AG09319 (cell line): Measurements from ENCODE around the gene ATXN1.

Experiments
- DNase-seq: peaks from one replicate; pipeline ENCODE4 v3.0.0-alpha.2; 2010; ENCODE audit warnings: low read depth; ENCODE audit errors: extremely low read depth
- TF ChIP-seq, protein P1 (sequence below): IDR thresholded peaks from 2 replicates; pipeline ENCODE4 v1.5.1; 2011; ENCODE audit warnings: low read depth, mild to moderate bottlenecking, inconsistent platforms, low read length, moderate library complexity

The ATXN1 gene

DNA sequence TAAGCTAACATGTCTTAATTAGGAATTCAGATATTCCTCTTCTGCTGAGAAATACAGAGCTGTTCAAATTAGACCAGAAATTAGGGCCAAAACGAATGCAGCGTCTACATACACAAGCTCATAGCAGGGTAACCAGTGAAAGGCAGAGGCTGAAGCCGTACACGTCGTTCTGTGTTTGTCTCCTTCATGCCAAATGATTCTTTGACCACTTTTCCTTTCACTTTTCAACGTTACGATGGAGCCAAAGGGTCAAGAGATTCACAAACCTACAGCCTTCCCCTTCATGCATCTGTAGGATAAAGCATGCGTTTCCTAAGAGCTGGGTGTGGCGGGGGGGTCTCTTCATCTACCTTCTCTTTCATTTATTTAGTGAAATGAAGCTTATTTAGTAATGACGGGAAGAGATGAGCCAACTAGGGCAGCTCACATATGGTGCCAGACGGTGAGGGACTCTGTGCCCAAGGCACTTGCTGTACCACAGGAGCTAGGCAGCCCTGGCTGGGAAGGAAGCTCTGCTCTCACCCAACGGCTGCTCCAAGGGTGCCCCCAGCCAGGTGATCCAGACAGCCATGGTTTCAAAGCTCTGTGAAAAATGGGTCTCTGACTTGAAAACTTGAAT, 178.0 kb downstream of the ATXN1 start:
- TF ChIP-seq, protein P1, sequence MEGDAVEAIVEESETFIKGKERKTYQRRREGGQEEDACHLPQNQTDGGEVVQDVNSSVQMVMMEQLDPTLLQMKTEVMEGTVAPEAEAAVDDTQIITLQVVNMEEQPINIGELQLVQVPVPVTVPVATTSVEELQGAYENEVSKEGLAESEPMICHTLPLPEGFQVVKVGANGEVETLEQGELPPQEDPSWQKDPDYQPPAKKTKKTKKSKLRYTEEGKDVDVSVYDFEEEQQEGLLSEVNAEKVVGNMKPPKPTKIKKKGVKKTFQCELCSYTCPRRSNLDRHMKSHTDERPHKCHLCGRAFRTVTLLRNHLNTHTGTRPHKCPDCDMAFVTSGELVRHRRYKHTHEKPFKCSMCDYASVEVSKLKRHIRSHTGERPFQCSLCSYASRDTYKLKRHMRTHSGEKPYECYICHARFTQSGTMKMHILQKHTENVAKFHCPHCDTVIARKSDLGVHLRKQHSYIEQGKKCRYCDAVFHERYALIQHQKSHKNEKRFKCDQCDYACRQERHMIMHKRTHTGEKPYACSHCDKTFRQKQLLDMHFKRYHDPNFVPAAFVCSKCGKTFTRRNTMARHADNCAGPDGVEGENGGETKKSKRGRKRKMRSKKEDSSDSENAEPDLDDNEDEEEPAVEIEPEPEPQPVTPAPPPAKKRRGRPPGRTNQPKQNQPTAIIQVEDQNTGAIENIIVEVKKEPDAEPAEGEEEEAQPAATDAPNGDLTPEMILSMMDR: no peak
- no peak for DNase-seq

DNA sequence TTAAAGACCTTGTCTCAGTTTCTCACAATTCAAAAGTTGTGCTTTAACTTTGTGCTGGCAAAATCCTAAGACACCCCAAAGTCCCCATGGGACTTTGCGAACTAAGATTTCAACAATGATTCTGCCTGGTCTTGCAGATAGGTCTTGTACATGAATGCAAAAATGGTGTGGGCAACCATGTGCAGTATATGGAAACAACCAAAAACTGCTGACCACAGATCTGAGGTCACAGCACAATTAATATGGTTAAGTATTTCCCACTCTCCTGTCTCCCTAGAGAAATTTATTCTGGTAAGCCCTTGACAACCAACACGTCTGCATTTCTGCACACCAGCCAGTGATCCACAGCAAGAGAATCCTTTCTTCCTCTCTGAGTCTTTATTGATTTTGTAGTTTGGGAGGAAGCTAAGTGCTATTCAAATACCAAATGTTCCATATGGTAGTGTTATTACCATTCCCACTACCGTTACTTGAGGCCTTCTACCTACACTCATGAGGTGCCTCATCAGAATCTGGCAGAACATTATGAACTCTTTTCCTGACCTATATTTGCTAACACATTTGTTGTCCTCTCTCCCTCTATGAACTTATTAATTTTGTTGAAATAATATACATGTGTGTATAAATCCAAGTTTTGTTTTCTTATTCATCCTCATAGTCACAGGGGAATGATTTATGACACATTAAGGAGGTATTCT, 178.7 kb downstream of the ATXN1 start:
- DNase-seq: no peak
- TF ChIP-seq, protein P1: no peak

DNA sequence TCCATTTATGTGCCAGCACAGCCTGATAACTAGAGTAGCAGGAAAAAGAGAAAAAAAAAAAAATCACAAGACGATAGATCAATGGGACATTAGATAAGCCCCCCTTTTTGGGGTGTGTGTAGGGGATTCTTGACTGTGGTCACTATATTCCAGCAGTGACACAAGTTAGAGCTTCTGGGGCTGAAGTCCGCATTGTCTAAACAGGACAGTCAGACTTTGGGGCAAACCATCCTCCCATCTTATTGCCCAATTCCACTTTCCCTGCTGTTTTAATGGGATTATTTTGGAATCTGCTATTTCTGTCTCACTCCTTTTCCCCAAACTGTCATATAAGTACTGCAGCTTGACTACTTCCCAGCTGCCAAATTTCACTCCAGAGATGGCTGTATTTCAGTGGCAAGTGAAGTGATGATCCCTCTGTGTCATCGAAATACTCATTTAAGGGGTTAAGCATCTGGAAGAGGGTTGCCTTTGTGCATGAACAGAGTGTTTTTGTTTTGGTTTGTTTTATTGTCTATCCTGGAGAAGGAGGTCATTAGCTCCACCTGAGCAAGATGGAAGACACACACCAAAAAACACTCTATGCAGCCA, 182.5 kb downstream of the ATXN1 start:
- TF ChIP-seq, protein P1: no peak
- DNase-seq: no peak

DNA sequence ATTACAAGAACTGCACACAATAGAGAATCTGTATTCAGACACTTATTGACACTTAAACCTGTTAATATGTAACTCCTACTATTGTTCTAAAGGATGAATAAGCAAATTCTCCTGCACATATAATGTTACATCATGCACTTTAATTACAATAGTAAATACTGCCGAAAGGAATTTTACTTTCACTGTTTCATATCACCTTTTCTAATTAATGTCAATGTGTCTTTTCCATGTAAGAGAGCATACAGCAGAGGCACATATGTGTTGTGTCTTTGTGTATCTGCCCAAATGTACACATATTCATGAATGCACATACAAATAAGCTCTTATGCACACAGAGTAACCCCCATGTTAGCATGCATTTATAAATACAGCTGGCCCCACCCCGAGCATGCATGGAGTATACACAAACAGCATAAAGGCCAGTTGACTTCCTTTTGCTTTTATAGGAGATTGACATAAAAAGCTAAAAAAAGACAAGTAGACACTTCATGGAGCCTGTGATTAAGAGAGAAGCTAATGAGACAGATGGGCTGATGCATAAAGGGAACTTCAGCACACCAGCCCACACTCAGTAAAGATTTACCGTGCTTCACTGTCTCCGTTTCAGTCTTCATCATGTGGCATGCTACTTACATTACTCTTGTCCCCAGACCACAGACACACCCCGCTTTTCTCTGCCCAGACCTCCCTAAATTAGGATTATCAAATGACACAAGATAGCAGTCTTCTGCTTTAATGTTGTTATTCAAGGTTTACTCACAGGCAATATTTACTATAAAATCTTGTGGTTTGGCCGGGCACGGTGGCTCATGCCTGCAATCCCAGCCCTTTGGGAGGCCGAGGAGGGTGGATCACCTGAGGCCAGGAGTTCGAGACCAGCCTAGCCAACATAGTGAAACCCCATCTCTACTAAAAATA, 184.6 kb downstream of the ATXN1 start:
- no peak for DNase-seq
- TF ChIP-seq, protein P1: no peak

DNA sequence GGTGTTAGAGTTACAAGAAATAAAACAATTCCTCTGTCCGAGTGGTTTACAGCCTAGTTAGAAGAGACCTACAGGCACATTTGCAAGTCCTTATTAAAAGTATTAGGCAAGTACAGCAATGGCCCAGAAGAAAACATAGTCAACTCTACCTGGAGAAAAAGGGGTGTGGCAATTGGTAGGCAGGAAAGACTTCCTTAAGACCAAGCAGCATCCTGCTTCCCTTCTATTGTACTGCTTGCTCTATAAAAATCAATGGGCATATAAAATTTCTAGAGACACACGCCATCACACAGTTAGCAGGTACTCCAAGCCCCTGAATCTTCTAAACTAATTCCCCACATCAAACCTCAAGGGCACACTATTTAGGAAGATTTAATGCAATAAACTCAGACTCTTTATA, 185.6 kb downstream of the ATXN1 start:
- DNase-seq: no peak
- TF ChIP-seq, protein P1: no peak

DNA sequence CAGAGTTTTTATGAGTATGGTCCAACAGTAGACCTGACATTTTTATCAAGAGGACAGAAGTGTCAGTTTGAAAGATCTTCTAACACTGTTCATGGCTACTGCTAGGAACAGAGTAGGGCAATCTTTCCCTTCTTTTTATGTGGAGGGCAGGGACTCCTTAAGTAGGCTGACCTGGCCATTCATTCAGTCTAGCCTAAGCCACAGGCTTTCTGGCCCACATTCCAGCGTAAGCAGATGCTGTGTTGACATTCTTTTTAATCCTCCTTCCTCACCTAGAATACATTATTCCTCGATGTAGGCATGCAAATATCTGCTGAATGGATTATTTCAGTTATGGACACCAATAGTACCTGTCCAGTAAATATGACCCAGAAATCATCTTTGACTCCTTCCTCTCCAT, 188.3 kb downstream of the ATXN1 start:
- TF ChIP-seq, protein P1: no peak
- DNase-seq: no peak
